ENCODE data around the gene ANKRD11.
"Not testable (repeated sequence)": the region's sequence is repeated elsewhere in the genome, so short reads cannot be mapped to it uniquely, and the experiment has no call there.

ANKRD11 gene

GRCh38 chr16:89256651-89257254, 233.6 kb downstream of the ANKRD11 start:
- DNase-seq = no peak

GRCh38 chr16:89253548-89254287, 236.6 kb downstream of the ANKRD11 start:
- DNase-seq = no peak

GRCh38 chr16:89248196-89248982, 242.0 kb downstream of the ANKRD11 start:
- no peak for DNase-seq

DNA sequence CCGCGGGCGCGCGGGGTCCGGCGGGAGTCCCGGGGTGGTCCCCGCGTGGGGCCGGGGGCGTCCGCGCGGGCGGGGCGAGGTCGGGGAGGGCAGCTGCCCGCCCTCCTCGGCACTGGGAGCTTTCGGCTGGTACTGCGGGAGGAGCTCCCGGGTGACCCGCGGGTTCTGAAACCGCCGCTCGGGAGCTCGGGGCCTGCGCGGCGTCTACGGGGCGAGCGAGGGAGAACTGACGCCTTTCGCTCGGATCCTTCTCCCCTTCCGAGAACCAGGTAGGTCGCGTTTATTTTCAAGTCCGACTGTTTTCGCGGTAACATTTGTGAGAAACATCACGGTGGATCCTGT, 242.7 kb downstream of the ANKRD11 start:
- DNase-seq = not testable (repeated sequence)

GRCh38 chr16:89246903-89247733, 243.2 kb downstream of the ANKRD11 start:
- DNase-seq = peak; percentile 93

DNA sequence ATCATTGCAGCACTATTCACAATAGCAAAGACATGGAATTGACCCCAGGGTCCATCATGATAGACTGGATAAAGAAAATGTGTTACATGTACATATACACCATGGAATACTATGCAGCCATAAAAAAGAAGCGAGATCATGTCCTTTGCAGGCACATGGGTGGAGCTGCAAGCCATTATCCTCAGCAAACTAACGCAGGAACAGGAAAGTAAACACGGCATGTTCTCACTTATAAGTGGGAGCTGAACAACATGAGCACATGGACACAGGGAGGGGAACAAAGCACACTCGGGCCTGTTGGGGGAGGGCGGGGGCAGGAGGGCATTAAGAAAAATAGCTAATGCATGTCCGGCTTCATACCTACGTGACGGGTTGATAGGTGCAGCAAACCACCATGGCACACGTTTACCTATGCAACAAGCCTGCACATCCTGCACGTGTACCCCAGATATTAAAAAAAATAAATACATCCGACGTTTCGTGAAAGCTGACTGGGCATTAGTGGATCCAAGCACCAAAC, 243.9 kb downstream of the ANKRD11 start:
- no peak for DNase-seq

- DNase-seq = no peak
Measured at GRCh38 chr16:89244754-89245153, 245.6 kb downstream of the ANKRD11 start.

GRCh38 chr16:89244264-89244663, 246.1 kb downstream of the ANKRD11 start:
- DNase-seq = not testable (repeated sequence)

- DNase-seq = no peak
Measured at GRCh38 chr16:89243664-89244063, 246.7 kb downstream of the ANKRD11 start.

GRCh38 chr16:89242795-89243200, 247.6 kb downstream of the ANKRD11 start:
- no peak for DNase-seq

GRCh38 chr16:89241187-89242007, 249.0 kb downstream of the ANKRD11 start:
- peak; percentile 85 for DNase-seq

- no peak for DNase-seq
Measured at GRCh38 chr16:89237733-89238132, 252.6 kb downstream of the ANKRD11 start.

DNA sequence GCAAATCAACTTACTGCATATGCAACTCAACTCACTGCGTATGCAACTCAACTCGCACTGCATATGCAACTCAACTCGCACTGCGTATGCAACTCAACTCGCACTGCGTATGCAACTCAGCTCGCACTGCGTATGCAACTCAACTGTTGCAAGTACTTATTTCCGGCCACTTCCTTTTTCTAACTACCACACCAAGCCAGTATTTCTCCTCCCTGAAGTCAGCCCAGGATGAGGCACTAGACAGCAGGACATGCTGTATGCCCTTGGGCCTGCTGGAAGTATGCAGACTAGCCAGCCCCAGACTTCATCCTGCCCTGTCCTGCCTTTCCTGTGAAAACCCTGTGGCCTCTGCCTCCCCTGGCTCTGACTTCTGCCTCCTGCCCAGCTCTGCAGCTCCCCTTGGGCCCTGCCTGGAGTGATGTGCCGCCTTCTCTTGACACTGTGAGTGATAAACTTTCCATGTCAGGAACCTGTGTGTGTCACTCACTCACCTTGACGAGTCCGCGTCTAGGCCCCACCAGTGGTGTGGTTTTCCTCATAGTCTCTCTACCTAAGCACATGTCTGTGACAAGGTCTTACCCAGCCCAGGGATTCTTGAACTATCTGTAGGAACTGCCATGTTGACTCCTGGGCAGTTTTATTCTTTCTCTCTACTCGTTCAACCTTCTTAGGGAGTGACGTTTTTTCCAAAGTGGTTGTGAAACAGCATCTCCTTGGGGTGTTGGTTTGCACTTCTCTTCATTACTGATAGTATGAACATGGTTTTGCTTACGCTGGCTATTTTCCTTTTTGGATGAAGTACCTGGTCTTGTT, 256.5 kb downstream of the ANKRD11 start:
- no peak for DNase-seq

DNA sequence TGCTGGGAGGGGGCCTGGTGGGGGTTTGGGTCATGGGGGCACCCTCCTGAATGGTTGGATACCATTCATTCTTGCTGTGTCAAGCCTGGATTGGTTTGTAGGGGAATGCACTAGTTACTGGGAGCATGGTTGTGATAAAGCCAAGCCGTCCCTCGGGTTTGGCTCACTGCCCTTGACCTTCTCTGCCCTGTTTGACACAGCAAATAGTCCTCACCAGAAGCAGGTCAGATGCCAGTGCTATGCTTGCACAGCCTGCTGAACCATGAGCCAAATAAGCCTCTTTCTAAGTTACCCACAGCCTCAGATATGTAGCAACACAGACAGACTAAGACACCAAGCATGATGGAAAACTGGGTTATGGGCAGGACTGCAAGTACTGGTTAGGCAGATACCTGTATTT, 258.3 kb downstream of the ANKRD11 start:
- no peak for DNase-seq

- DNase-seq = peak; percentile 75
Measured at GRCh38 chr16:89230255-89230654, 260.1 kb downstream of the ANKRD11 start.

- no peak for DNase-seq
Measured at GRCh38 chr16:89224665-89225064, 265.7 kb downstream of the ANKRD11 start.

DNA sequence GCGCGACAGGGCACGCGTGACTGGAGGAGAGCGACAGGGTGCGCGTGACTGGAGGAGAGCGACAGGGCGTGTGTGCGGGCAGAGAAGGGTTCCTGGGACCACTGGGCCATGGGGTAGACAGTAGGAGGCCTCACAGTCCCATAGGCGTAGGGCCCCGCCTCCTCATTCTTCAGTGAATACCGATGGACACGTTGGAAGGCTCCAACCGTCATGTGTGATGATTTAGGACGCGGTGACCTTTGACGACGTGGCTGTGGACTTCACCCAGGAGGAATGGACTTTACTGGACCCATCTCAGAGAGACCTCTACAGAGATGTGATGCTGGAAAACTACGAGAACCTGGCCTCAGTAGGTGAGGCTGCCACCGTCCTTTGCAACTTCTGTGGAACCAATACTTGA, 267.4 kb downstream of the ANKRD11 start:
- DNase-seq = no peak

GRCh38 chr16:89221604-89222003, 268.8 kb downstream of the ANKRD11 start:
- DNase-seq = no peak

- no peak for DNase-seq
Measured at GRCh38 chr16:89219365-89219764, 271.0 kb downstream of the ANKRD11 start.
